Kidney (tissue), 14 donors: Measurements from ENCODE around the gene SLC12A9. TPM values are rescaled to one million over a fixed set of nuclear protein-coding genes. Genes with fewer than 3 reads are reported as not detected.
A peak's percentile ranks its signal among the peaks of the same experiment; 100 is the strongest.

Experiments
- DNase-seq, 5 donors: peaks; one replicate each; pipeline ENCODE4 v3.0.0-alpha.2; 2013 to 2020
- FAIRE-seq: peaks from 2 replicates; lab custom pipeline; 2012; peaks lifted over from hg19 to GRCh38; lab: Jason Lieb, UNC
- H3K27ac ChIP-seq, 2 donors: one replicate each; pipeline ENCODE4 v1.7.0; 2013; ENCODE audit warnings: low read depth in 2 of 2, low read length in 2 of 2, inconsistent platforms in 1 of 2
- H3K27me3 ChIP-seq: one replicate; pipeline ENCODE4 v1.7.1; 2013; ENCODE audit warnings: low read length, inconsistent platforms; ENCODE audit not compliant: control insufficient read depth, insufficient read depth
- H3K36me3 ChIP-seq, 3 donors: one replicate each; pipeline versions ENCODE4 v1.7.0 to v1.7.1; 2013; ENCODE audit warnings: low read length in 3 of 3, control low read depth in 1 of 3, inconsistent platforms in 1 of 3; ENCODE audit not compliant: insufficient read depth in 3 of 3, control insufficient read depth in 2 of 3
- H3K4me1 ChIP-seq, 3 donors: one replicate each; pipeline versions ENCODE4 v1.7.0 to v1.7.1; 2013; ENCODE audit warnings: low read length in 3 of 3, inconsistent platforms in 1 of 3, low read depth in 1 of 3; ENCODE audit not compliant: control insufficient read depth in 2 of 3, insufficient read depth in 2 of 3
- H3K4me3 ChIP-seq, 3 donors: one replicate each; pipeline versions ENCODE4 v1.7.0 to v1.8.1; 2013; ENCODE audit warnings: low read length in 3 of 3, control low read depth in 1 of 3, inconsistent platforms in 1 of 3
- H3K9ac ChIP-seq, 3 donors: one replicate each; pipeline versions ENCODE4 v1.7.0 to v1.7.1; 2013; ENCODE audit warnings: low read length in 3 of 3, control low read depth in 1 of 3, inconsistent platforms in 1 of 3
- H3K9me3 ChIP-seq, 3 donors: one replicate each; pipeline versions ENCODE4 v1.7.0 to v1.7.1; 2013; ENCODE audit warnings: low read length in 3 of 3, control low read depth in 1 of 3, inconsistent platforms in 1 of 3; ENCODE audit not compliant: control insufficient read depth in 2 of 3, insufficient read depth in 1 of 3
- CTCF ChIP-seq: IDR thresholded peaks from 3 replicates; pipeline ENCODE4 v1.5.1; 2012; ENCODE audit warnings: mild to moderate bottlenecking, moderate library complexity, borderline replicate concordance; ENCODE audit not compliant: insufficient read depth; ENCODE audit errors: extremely low read depth
- intact Hi-C: fragments of 100-400 bp; cut with DNase I; formaldehyde crosslinking; loops from one replicate; pipeline ENCODE4 v1.11.1; 2022
- polyA plus RNA-seq: library from polyadenylated mRNA; stranded (reverse); fragments of 350-450 nt; fragmentation: Illumina TruSeq; extraction: RNeasy Lipid Tissue Mini Kit (QIAGEN cat#74804); gene quantifications from one replicate; pipeline ENCODE4 v1.2.3, GENCODE V29; 2014; ENCODE audit warnings: low read depth, low replicate concordance; ENCODE audit not compliant: insufficient read depth
- total RNA-seq: library from RNA; stranded (reverse); fragmentation: NEBNext Ultra II Directional; extraction: Animal tissue kit (Norgen Biotek cat#: 25700); gene quantifications from one replicate; pipeline ENCODE4 v1.2.1, GENCODE V29; 2021
- donor health status: control.
- donor health status: control.
- donor health status: control.
- donor health status: control.
- donor health status: control.
- donor health status: DM: yes; HTN: yes; CAD: no.
- donor health status: Normal renal cell carcinoma (clear cell type).

The SLC12A9 gene
- total and polyA plus RNA-seq, 2 donors from 2014 or later, result 19.7 to 29.9 TPM

DNA sequence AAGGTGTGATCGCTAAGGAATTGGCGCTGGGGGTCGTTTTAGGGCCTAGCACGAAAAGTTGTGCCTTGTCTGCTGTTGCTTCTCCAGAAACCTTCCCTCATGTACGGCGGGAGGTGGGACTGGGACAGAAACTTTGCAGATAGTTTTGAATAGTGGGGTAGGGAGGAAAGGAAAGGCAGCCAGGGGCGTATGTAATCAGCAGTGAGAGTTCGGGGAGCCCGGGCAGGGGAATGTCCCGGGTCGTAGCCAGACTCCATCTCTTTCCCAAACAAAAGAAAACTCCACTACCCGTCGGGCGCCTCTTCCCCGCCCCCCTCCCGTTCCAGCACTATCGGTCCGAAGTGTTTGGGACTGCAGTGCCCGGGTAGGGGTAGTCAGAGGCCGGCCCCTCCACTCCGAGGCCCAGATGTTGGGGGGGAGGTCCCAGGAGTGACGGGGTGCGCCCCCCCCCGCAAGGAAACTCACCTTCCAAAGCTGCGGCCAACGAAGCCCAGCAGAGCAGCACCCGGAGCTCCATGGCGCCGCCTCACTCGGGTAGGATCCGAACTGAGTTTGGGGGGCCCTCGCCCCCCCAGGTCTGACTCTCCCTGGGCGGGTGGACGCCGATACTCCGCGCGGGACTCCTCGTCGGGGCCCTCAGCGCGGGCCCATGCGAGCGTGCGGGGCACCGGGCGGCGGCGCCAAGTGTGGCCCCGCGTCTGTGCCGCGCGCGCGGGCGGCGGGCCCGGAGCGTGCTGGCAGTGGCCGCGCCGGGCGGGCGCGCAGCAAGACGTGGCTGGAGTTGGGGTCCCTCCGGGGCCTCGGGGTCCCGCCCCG is 25.8 kb upstream of the SLC12A9 start:
- FAIRE-seq (no peak), DNase-seq (peak; percentile 31 to 85 (median 58))
- H3K27me3 ChIP-seq, result no peaks in the 10 kb centered on the region

GRCh38 chr7:100827330-100828226 is 24.9 kb upstream of the SLC12A9 start, which contains the start of gene EPHB4:
Gene EPHB4, minus strand, starts transcription at chr7:100827523. Its CDS starts 493 bp downstream, at chr7:100827030.
- peak; percentile 19 for TF ChIP-seq CTCF
- DNase-seq (peak; percentile 92 to 98 (median 95)), FAIRE-seq (no peak)
- Histone ChIP-seq H3K27me3 (no peaks in the 10 kb centered on the region), H3K9ac (peak within 1 kb of the TSS; percentile 67 to 85 (median 74)), H3K9me3 (no peaks in the 10 kb centered on the region), H3K4me1 (peaks cover 0 to 3% (median 0%) of the 10 kb centered on the region in 3 donors), H3K27ac (peak within 1 kb of the TSS; percentile 43 to 77), H3K4me3 (peak within 1 kb of the TSS; percentile 70 to 87 (median 79)), H3K36me3 (peaks cover 0 to 7% (median 0%) of the 10 kb centered on the region in 3 donors)
- intact Hi-C loops, result no loop called here

More for the DNA sequence above, 25.8 kb upstream of the SLC12A9 start:
- Histone ChIP-seq H3K27ac (peak overlapping the region; percentile 17 to 51), H3K4me1 (peaks cover 0 to 3% (median 0%) of the 10 kb centered on the region in 3 donors), H3K4me3 (peak overlapping the region; percentile 67 to 87 (median 79)), H3K9me3 (no peaks in the 10 kb centered on the region), H3K9ac (peak overlapping the region; percentile 67 to 85 (median 74)), H3K36me3 (peaks cover 0 to 7% (median 0%) of the 10 kb centered on the region in 3 donors)
- TF ChIP-seq CTCF, result no peak
- intact Hi-C loops, result no loop called here

GRCh38 chr7:100829150-100829716 is 23.3 kb upstream of the SLC12A9 start:
- H3K9ac ChIP-seq, result peak overlapping the region in 1 of 3 donors; percentile 7
- FAIRE-seq (no peak), DNase-seq (peak; percentile 24 to 90 (median 63))
- H3K27ac ChIP-seq, result peak overlapping the region; percentile 65 to 81
- TF ChIP-seq CTCF, result no peak
- no peaks in the 10 kb centered on the region for H3K9me3 ChIP-seq
- H3K27me3 ChIP-seq, result no peaks in the 10 kb centered on the region
- H3K4me1 ChIP-seq, result peaks cover 0 to 3% (median 0%) of the 10 kb centered on the region in 3 donors
- intact Hi-C loops, result no loop called here
- H3K4me3 ChIP-seq, result peak overlapping the region in 1 of 3 donors; percentile 79
- H3K36me3 ChIP-seq, result no peaks in the 10 kb centered on the region
